GM12878 (cell line): ENCODE data around the gene GPT2. TPM values are rescaled to one million over a fixed set of nuclear protein-coding genes. Genes with fewer than 3 reads are reported as not detected.

ENCODE experiments used
- CEBPZ ChIP-seq: fragments of 150-350 bp; IDR thresholded peaks from 2 replicates; pipeline ENCODE4 v1.6.1; 2016; ENCODE audit warnings: low read depth, low read length
- CTCF ChIP-seq, 3 experiments: IDR thresholded peaks in 2 of 3; conservative IDR thresholded peaks in 1 of 3; 2 replicates each; pipeline ENCODE4 v1.5.1; 2011; ENCODE audit warnings: low read depth in 3 of 3, low read length in 3 of 3, mild to moderate bottlenecking in 3 of 3, control low read depth in 2 of 3, moderate library complexity in 2 of 3, inconsistent platforms in 1 of 3, mixed read lengths in 1 of 3; ENCODE audit not compliant: control insufficient read depth in 2 of 3, insufficient read depth in 1 of 3; ENCODE audit errors: extremely low read depth in 1 of 3
- EP300 ChIP-seq, 2 experiments: fragments of 150-350 bp in 1 of 2; IDR thresholded peaks; 2 replicates each; pipeline ENCODE4 v1.6.1; 2011 to 2012; ENCODE audit warnings: low read depth in 2 of 2, low read length in 2 of 2, borderline replicate concordance in 1 of 2, improper control_type of control experiment in 1 of 2, inconsistent platforms in 1 of 2; ENCODE audit not compliant: control insufficient read depth in 1 of 2
- EZH2 ChIP-seq: IDR thresholded peaks from 2 replicates; pipeline ENCODE4 v1.6.1; 2012; ENCODE audit warnings: low read depth, mild to moderate bottlenecking, control low read depth, inconsistent platforms, low read length, borderline replicate concordance; ENCODE audit not compliant: control insufficient read depth
- HDAC2 ChIP-seq: fragments of 200-600 bp; sonication (generic); IDR thresholded peaks from 2 replicates; pipeline ENCODE4 v1.6.1; 2017
- NBN ChIP-seq: fragments of 450-650 bp; IDR thresholded peaks from 2 replicates; pipeline ENCODE4 v1.6.1; 2016
- NR2F1 ChIP-seq: fragments of 450-650 bp; conservative IDR thresholded peaks from 2 replicates; pipeline ENCODE4 v1.6.1; 2017; ENCODE audit warnings: mild to moderate bottlenecking
- NRF1 ChIP-seq: conservative IDR thresholded peaks from 2 replicates; pipeline ENCODE4 v1.6.1; 2011; ENCODE audit warnings: mild to moderate bottlenecking, low read depth, low read length, improper control_type of control experiment
- PAX8 ChIP-seq: fragments of 450-650 bp; IDR thresholded peaks from 2 replicates; pipeline ENCODE4 v1.6.1; 2017; ENCODE audit warnings: mild to moderate bottlenecking, moderate library complexity
- POU2F2 ChIP-seq: IDR thresholded peaks from 3 replicates; pipeline ENCODE4 v1.6.1; 2011; ENCODE audit warnings: low read depth, mild to moderate bottlenecking, low read length, borderline replicate concordance
- RB1 ChIP-seq: fragments of 450-650 bp; formaldehyde crosslinking; IDR thresholded peaks from 2 replicates; pipeline ENCODE4 v1.6.1; 2017; ENCODE audit warnings: mild to moderate bottlenecking, borderline replicate concordance
- SMC3 ChIP-seq: IDR thresholded peaks from 2 replicates; pipeline ENCODE4 v1.6.1; 2011; ENCODE audit warnings: low read length, improper control_type of control experiment, borderline replicate concordance
- SPI1 ChIP-seq: IDR thresholded peaks from 2 replicates; pipeline ENCODE4 v1.6.1; 2011; ENCODE audit warnings: low read depth, mild to moderate bottlenecking, low read length, moderate library complexity, borderline replicate concordance; ENCODE audit not compliant: insufficient read depth
- STAT1 ChIP-seq: fragments of 450-650 bp; conservative IDR thresholded peaks from 2 replicates; pipeline ENCODE4 v1.6.1; 2014; ENCODE audit warnings: antibody characterized with exemption, mild to moderate bottlenecking
- TBL1XR1 ChIP-seq: IDR thresholded peaks from 2 replicates; pipeline ENCODE4 v1.6.1; 2012; ENCODE audit warnings: low read depth, low read length, improper control_type of control experiment
- TCF3 ChIP-seq: IDR thresholded peaks from 2 replicates; pipeline ENCODE4 v1.6.1; 2012; ENCODE audit warnings: low read depth, mild to moderate bottlenecking, low read length, borderline replicate concordance; ENCODE audit not compliant: insufficient read depth
- YBX1 ChIP-seq: fragments of 450-650 bp; IDR thresholded peaks from 2 replicates; pipeline ENCODE4 v1.6.1; 2016; ENCODE audit warnings: antibody characterized with exemption
- polyA plus RNA-seq, 11 experiments: library from polyadenylated mRNA; depleted of rRNA in 4 of 11; unstranded in 6 of 11; stranded (reverse) in 5 of 11; fragments of >200 nt; fragmentation: Nextera tagmentation in 4 of 11; fragmentation: Illumina TruSeq in 1 of 11; extraction: Ambion mirVana in 4 of 11; extraction: Trizol in 1 of 11; gene quantifications; 1 replicate in 1 of 11; 2 replicates in 10 of 11; pipeline versions ENCODE4 v1.2.1 to v1.2.3, GENCODE V29; 2011 to 2016; ENCODE audit warnings: inconsistent platforms in 2 of 11, missing spikeins in 2 of 11, low read depth in 1 of 11
- total RNA-seq, 4 experiments: library from RNA; depleted of rRNA in 3 of 4; stranded (reverse); fragments of >200 nt in 3 of 4; fragmentation: Illumina TruSeq in 1 of 4; extraction: Trizol in 1 of 4; gene quantifications; 2 replicates each; pipeline versions ENCODE4 v1.2.1 to v1.2.3, GENCODE V29; 2013 to 2021
- TF ChIP-seq, protein P1 (sequence below): IDR thresholded peaks from 2 replicates; pipeline ENCODE4 v1.6.1; 2011; ENCODE audit warnings: mild to moderate bottlenecking, low read depth, low read length, moderate library complexity; ENCODE audit not compliant: insufficient replicate concordance
- TF ChIP-seq, protein P2 (sequence below): fragments of 450-650 bp; IDR thresholded peaks from 2 replicates; pipeline ENCODE4 v1.6.1; 2018; ENCODE audit warnings: mild to moderate bottlenecking, low read depth, moderate library complexity; ENCODE audit not compliant: partially characterized antibody

The GPT2 gene
- total and polyA plus RNA-seq, 10 of the 15 experiments (the other 5 are each of a cell fraction or from before 2014, with no cell fraction given): 0.45 to 9.9 (median 4.3) TPM

DNA sequence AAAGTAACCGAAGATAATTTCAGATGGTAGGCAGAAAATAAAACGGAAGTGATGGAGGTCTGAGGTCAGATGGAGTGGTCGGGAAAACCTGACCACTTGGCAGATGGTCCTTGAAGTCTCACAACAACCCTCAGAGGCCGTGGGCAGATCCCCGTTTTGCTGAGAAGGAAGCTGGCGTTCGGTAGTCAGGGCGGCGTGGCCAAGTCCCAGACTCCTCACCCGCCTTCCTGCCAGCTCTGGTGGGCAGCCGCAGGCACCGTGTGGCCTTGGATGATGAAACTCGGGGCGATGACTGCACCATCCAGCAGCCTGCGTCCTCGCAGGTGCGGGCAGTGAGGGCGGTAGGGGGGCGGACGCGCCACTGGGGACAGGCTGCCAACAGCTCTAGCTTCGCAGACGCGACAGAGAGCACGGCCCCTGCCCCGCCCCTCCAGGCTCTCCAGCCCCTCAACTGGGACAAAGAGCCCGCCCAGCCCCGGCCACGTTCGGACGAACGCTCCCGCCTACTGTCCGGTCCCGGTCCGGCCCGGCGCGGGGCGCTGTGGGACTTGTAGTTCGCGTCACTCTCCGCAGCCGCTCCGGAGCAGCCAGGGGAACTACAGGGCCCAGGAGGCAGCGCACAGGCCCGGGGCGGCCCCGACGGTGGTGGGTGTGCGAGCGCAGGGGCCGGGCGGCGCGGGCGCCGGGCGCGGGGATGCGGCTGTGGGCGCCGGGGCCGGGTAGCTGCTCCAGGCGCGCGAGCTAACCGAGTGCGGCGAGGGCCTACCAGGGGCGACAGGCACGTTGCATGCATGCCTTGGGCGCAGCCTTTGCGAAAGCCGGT lies at the start of gene GPT2 (continued):
- TF ChIP-seq EZH2 (no peak), SPI1 (no peak), SMC3 (no peak), CEBPZ (no peak), NR2F1 (0 out of 2 replicates have a peak, but pooled peaks have one; percentile 31), PAX8 (no peak), HDAC2 (no peak), CTCF (IDR thresholded peaks at IDR 0.05 in 2 of 3, conservative IDR thresholded peaks at IDR 0.05 in 1 of 3; ENCODE audit: control insufficient read depth in 2 of 3, extremely low read depth in 1 of 3, insufficient read depth in 1 of 3, low read depth in 3 of 3, low read length in 3 of 3) (no peak), TBL1XR1 (peak; percentile 26; the same call in 1 of the 2 replicates), NBN (no peak), POU2F2 (no peak), EP300 (IDR thresholded peaks at IDR 0.05; ENCODE audit: borderline replicate concordance in 1 of 2, control insufficient read depth in 1 of 2, low read depth in 2 of 2, low read length in 2 of 2) (no peak), NRF1 (no peak), RB1 (no peak), YBX1 (no peak), TCF3 (no peak), STAT1 (peak; percentile 81; the same call in 1 of the 2 replicates)
- TF ChIP-seq, protein P1, sequence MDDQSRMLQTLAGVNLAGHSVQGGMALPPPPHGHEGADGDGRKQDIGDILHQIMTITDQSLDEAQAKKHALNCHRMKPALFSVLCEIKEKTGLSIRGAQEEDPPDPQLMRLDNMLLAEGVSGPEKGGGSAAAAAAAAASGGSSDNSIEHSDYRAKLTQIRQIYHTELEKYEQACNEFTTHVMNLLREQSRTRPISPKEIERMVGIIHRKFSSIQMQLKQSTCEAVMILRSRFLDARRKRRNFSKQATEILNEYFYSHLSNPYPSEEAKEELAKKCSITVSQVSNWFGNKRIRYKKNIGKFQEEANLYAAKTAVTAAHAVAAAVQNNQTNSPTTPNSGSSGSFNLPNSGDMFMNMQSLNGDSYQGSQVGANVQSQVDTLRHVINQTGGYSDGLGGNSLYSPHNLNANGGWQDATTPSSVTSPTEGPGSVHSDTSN: no peak
- TF ChIP-seq, protein P2, sequence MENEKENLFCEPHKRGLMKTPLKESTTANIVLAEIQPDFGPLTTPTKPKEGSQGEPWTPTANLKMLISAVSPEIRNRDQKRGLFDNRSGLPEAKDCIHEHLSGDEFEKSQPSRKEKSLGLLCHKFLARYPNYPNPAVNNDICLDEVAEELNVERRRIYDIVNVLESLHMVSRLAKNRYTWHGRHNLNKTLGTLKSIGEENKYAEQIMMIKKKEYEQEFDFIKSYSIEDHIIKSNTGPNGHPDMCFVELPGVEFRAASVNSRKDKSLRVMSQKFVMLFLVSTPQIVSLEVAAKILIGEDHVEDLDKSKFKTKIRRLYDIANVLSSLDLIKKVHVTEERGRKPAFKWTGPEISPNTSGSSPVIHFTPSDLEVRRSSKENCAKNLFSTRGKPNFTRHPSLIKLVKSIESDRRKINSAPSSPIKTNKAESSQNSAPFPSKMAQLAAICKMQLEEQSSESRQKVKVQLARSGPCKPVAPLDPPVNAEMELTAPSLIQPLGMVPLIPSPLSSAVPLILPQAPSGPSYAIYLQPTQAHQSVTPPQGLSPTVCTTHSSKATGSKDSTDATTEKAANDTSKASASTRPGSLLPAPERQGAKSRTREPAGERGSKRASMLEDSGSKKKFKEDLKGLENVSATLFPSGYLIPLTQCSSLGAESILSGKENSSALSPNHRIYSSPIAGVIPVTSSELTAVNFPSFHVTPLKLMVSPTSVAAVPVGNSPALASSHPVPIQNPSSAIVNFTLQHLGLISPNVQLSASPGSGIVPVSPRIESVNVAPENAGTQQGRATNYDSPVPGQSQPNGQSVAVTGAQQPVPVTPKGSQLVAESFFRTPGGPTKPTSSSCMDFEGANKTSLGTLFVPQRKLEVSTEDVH: no peak
